Astrocyte of the hippocampus (primary cell): Measurements from ENCODE around the gene USP31.

Experiments
- DNase-seq: peaks from one replicate; pipeline ENCODE4 v3.0.0; 2011; ENCODE audit warnings: low read depth, low spot score

USP31 gene

GRCh38 chr16:23061669-23062068 lies 87.6 kb downstream of the USP31 start:
- peak; percentile 36 for DNase-seq

DNA sequence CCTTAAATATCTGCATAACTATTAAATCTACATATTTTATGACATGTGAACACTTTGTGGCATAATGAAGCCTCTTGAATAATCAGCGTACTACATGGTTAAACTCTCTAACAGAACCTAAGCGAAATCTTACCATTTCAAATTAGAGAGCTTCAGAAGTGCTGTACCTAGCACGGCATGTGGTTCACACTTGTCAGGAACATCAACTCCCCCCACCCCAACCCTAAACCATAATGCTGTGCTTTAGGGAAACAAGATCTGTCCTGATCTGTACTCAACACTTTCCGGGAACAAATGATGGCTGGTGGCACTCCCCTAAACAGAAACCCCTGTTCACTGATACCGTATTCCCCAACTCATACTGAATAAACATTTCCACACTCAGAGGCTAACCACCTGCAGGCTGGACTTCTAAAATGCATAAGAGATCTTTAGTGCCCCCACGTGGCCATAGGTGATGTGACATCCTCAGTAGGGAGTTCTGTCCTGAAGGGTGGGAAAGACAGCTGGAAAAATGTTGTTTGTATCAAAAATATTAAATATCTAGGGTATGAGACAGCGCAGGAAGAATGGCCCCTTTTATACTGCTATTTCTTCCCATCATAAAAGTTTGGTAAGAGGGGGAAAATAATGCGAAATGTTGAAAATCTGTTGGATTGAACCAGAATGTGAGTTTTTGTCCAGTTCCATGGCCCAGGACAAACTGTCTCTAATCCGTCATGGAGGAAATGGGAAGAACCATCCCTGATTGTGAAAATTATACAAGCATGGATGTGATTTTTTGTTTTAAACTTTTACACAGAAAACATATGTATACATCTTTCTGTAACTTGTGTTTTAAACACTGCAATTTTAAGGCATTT lies 88.6 kb downstream of the USP31 start:
- DNase-seq = peak; percentile 78

GRCh38 chr16:23059433-23059832 lies 89.8 kb downstream of the USP31 start:
- DNase-seq = no peak

DNA sequence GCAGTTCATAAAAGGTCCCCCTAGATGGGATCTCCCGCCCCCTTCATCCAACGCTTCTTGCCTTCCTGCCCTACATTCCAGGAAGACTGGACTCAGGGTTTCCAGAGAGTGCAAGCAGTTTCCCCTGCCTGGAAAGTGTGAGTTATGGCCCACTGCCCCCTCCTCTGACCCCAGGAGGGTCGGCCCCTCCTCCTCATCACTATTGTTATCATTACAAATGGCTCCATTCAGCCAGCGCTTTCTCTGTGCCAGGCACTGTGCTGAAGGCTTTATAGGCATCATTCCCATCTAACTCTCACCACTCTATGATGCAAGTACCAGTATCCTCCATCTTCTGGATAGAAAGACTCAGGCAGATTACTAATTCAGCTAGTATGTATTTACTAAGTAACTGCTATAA lies 90.7 kb downstream of the USP31 start:
- no peak for DNase-seq

- DNase-seq = no peak
These were observed 92.1 kb downstream of the USP31 start for GRCh38 chr16:23057013-23057596.

- DNase-seq = no peak
These were observed 93.8 kb downstream of the USP31 start for GRCh38 chr16:23055481-23055880.

DNA sequence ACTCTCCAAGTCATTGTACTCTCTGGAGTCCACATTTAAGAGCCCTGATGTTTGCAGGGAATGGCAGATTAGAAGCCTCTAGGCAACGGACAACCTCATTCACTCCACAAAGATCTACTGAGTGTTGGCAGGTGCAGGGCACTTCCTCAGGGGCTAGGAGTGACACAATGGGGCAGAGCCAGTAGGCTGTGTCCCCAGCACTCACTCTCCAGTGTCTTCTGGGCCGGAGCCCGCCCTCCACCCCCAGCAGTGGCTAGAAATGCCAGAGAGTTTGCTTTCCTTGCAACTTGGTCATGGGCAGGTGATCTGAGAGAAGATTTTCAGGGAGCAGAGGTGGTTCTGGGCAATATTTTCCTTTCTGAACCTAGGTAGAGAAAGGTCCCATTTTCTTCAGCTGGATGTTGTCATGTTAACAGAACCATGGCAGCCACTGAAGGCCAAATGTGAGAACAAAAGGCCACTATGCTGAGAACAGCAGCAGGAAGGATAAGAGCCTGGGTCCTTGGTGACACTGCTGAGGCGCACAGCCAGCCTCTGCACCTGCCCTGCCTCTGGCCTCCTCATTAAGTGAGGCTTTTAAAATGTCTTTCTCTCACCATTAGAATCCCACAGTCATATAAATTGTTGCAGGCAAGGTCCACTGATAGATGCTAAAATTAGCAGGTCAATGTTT lies 96.2 kb downstream of the USP31 start:
- DNase-seq = no peak

GRCh38 chr16:23052221-23052620 lies 97.0 kb downstream of the USP31 start:
- no peak for DNase-seq

DNA sequence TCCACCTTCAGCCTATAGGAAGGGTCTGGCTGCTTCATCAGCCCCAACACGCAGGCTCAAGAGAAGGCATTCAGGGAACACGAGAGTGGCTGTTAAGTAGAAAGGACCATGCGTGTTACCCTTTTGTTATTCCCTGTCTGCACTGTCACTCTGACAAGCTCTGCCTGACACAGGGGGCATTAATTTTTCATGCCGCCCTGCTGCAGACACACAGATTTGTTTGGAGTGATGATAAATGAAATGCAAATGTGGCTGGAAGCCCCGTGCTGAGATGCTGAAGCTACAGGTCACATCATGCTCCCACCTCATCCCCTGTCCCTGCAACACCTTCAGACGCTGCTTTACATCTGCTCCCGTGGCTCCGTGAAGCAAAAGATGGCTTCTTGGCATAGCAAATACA lies 97.7 kb downstream of the USP31 start:
- DNase-seq = no peak

DNA sequence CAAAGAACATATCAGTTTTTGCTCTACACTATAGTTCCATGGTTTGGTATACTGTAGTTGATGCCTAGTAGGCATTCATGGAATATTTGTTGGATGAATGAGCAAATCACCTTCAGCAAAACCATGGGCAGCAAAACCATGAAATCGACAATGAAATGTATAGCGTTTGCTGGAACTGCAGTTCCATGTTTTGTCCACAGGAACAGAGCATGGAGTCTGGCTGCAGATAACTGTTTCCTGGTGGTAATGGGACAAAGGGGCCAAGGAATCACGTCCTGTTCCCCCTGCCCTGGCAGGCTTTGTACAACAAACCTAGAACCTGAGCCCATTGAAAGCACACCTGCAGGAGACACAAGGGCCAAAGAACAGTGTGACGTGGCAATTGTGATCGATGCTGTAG lies 101.1 kb downstream of the USP31 start:
- no peak for DNase-seq

- DNase-seq = no peak
These were observed 104.2 kb downstream of the USP31 start for GRCh38 chr16:23045025-23045424.

DNA sequence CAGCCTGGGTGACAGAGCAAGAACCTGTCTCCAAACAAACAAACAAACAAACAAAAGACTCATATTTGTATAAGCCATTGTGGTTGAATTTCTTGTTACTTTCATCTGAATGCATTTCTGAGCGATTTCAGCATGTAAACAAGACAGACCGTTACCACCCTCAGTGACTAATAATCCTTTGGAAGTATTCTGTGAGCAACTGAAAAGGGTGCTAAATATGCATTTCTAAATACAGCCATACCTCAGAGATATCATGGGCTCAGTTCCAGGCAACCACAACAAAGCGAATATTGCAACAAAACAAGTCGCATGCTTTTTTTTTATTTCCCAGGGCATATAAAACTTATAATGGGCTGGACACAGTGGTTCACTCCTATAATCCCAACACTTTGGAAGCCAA lies 109.0 kb downstream of the USP31 start:
- DNase-seq = peak; percentile 6

DNA sequence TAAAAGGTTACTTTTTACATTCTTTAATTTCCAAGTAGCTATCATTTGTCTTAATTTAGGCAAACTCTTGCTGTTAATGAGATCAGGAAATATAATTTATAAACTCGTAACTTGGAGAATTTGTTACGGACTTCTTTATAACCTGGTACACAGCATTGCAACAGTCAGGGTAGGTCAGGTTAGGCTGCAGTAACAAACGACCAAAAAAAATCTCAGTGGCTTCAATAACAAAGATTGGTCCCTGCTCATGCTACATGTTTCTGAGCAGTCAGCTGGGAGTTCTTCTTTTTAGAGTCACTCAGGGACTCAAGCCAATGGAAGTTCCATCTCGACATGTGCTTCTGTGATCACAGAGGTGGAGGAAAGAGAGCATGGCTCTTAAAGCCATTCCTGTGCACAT lies 110.1 kb downstream of the USP31 start:
- no peak for DNase-seq

DNA sequence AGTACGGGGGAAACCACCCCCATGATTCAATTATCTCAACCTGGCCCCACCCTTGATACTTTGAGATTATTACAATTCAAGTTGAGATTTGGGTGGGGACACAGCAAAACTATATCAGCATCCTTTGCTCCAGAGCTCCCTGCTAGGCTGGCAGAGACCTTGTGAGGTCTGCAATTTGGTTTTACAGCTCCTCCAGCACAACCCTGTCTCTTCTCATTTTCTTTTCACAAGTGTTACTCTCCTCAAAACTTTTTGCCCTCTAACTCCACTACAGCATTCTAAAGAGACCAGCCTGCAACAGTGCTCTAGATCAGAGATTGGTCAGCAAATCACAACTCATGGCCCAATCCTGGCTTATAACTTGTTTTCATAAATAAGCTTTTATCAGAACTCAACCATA lies 114.0 kb downstream of the USP31 start:
- DNase-seq = no peak

- no peak for DNase-seq
These were observed 117.6 kb downstream of the USP31 start for GRCh38 chr16:23031508-23032098.

DNA sequence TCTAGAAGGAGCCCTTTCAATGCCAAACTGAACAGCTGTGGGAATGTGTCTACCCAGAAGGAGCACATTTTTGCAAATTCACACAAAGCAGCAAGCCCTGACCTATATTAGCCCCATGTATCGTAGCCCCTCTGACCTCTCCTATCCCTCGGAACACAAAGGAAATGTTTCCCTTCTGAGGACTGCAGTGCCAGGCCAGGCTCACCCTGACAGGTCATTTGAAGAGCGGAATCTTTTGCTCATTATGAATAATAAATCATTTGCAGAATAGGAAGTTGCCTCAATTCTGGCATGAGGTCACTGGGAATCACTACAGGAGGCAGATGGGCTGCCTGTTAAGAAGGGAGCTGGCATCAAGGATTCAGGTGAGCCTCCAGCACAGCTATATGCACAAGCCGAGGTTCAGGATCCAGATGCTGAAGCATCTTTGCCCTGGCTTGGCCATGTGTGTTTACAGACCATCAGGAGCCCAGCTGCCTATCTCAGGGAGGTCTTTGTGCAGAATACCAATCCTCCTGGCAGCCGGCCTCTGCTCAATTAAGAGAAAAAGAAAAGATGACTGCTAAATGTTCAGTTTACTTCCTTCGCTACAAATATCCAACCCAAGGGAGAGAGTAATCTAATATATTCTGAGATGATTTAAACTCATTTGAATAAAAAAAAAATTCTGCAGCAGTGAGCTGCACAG lies 119.4 kb downstream of the USP31 start:
- DNase-seq = no peak

DNA sequence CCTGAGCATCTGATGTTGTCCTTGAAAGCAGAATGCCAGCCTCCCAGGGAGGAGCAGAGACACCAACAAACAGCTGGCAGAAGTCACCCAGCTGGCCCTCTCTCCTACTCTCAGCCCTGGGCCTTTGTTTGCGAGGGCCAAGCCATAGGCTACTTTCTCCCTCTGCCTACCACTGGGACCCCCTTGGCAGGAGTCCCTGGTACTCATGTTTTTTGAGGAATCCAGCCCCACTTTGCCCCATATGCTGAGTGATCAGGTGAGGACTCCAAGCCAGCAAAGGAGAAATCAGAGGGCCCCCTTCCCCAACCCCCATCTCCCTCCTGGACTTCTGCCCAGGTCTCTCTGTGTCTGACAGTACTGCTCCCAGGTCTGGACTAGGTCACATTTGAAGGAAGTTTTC lies 121.9 kb downstream of the USP31 start:
- DNase-seq = no peak

DNA sequence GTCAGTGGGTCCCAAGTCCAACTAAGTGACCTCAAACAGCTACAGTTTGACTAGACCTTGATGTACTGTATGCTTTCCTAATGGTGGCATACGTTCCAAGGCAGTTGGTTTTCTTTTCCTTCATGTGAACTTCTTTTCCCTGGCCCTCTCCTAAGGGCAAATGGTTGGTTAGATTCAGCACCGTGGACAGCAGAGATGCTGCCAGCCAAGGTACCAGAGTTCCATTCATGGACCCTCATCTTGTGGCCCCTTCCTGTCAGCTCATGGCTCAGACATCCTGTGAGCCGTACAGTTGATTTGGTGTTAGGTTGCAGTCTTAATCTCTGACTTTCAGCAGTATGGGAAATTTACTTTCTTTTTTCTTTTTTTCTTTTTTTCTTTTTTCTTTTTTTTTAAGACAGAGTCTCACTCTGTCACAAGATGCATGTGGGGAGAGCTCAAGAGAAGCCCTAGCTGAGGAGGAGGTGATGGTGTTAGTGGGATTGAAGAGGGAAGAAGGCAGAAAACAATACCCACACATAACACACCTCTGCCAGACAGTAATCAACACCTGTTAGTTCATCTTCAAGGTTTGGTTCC lies 122.4 kb downstream of the USP31 start:
- DNase-seq = peak; percentile 66

DNA sequence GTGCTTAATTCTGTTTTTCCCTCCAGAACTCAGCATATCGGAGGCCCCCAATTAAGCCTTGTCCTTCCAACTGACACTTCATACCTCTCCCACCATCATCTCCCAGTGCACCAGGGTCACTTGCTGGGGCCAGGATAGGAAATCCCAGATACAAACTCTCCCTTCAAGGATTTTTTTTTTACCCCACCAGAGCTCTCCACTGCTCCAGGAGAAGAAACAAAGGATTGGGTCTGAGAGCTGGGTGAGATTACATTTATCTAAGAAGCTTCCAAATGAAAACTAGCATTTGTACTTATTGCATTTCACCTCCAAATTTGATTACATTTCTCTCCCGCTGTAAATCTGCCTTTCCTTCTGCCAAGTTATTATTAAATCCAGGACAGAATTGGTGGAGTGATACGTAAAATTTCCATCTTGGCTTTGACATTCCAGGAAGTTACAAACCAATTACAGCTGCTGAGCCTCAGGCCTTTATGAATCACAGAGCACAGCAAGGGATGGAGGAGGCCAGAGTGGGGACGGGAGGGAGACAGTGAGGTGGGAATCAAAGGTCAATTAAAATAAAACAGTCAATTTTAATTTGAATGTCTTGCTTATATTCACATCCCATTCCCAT lies 123.5 kb downstream of the USP31 start:
- no peak for DNase-seq

- no peak for DNase-seq
These were observed 125.2 kb downstream of the USP31 start for GRCh38 chr16:23024044-23024443.

DNA sequence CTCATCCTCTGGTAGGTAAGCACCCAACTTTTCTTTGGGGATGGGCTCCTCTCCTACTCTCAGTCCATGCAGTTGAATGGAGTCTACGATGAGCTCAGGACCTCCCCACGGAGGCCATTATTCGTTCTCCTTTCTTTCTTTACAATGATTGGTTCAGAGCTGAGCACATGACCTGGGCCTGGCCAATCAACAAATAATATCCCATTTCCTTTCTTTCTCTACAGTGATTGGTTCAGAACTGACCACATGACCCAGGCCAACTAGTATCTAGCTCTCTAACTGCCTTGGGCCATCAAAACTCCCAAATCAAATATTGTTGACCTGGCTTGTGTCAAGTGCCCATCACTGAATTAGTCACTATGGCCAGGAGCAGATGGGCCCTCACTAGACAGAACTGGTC lies 129.2 kb downstream of the USP31 start:
- DNase-seq = no peak
